Measurements from ENCODE around the gene ACAT2.
"Not testable (repeated sequence)": the region's sequence is repeated elsewhere in the genome, so short reads cannot be mapped to it uniquely, and the experiment has no call there.

ACAT2 gene

DNA sequence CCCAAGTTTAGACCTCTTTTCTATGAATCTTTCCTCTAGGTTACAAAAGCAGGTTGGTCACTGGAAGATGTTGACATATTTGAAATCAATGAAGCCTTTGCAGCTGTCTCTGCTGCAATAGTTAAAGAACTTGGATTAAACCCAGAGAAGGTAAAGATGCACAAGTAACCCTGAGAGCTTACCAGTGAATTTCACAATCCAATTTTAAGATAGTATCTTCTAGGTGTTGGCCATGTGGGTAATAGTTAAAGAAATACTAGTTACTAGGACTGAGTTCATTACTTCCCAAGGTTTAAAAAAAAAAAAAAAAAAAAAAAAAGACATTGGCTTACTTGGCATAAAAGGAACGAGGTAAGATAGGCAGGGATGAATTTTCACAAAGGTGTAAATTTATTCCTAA lies 16.3 kb downstream of the ACAT2 start:
- ATAC-seq (no peak), DNase-seq (ENCODE audit: low spot score in 2 of 2) (no peak)
- Mint-ChIP-seq H3K27ac (no peak overlapping the region), H3K4me3 (no peak overlapping the region), H3K4me1 (peaks cover 16% of the 10 kb centered on the region), H3K36me3 (peaks cover 90% of the 10 kb centered on the region), H3K9me3 (no peaks in the 10 kb centered on the region)

DNA sequence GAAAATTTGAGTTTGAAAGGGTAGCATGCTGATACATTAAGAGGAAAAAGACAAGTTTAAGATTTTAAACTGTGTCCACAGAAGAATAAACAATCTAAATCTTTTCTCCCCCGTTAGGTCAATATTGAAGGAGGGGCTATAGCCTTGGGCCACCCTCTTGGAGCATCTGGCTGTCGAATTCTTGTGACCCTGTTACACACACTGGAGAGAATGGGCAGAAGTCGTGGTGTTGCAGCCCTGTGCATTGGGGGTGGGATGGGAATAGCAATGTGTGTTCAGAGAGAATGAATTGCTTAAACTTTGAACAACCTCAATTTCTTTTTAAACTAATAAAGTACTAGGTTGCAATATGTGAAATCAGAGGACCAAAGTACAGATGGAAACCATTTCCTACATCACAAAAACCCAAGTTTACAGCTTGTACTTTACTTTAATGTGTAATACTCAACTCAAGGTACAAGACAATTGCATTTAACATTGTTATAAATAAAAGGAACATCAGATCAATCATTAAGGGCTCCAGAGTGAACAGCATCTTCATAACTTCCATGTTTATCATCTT lies 16.8 kb downstream of the ACAT2 start:
- Mint-ChIP-seq H3K4me3 (no peak overlapping the region), H3K9me3 (no peaks in the 10 kb centered on the region), H3K27ac (no peak overlapping the region), H3K4me1 (peaks cover 17% of the 10 kb centered on the region), H3K36me3 (peaks cover 94% of the 10 kb centered on the region)
- DNase-seq (ENCODE audit: low spot score in 2 of 2): no peak
- no peak for ATAC-seq

DNA sequence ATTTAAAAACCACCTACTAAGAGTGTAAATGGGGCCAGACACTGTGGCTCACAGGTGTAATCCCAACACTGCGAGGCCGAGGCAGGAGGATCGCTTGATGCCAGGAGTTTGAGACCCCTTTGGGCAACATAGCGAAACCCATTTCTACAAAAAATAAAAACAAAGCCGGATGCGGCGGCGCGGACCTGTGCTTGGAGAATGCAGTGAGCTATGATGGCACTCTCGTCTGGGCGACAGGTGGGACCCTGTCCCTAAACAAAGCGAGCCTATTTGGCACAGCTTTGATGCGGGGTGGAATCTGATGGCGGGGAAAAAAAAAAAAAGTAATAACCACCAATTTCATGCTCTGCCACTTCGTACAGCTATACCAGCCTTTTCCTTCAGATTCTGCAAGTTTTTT lies 26.4 kb downstream of the ACAT2 start:
- Mint-ChIP-seq H3K36me3 (peaks cover 98% of the 10 kb centered on the region), H3K4me1 (peaks cover 55% of the 10 kb centered on the region), H3K9me3 (no peaks in the 10 kb centered on the region), H3K4me3 (peak overlapping the region; percentile 95), H3K27ac (peak overlapping the region; percentile 95)
- DNase-seq (ENCODE audit: low spot score in 2 of 2) (peak in 1 of 2 donors; percentile 64), ATAC-seq (no peak)

DNA sequence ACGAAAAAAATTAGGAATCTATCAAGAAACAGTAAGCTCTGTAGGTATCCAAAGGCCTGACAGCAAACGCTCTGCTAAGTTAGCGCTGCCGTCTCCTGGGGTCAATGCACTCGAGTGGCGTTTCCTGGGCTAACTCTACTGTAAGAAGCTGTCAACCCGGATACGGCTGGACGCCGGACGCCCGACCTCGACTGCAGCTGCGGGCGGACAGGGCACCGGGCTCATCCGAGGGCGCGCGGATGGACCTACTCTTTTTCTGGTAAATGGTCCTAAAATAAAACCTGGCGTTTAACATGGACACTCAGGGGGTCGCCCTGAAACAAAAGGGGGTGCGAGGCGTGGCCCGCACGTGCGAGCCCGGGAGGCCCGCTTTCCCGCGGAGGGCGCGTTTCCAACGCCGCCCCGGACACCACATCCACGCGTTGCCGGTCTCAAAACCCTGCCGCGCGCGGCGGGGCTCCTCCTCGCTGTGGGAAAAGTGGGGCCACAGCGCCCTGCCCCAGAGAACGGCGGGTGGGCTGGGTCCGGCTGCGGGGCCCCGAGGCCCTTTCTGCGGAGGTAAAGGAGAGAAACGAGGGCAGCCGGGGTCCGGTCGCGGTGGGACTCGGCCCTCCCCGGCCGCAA lies 27.0 kb downstream of the ACAT2 start:
- Mint-ChIP-seq H3K4me3 (peak overlapping the region; percentile 95), H3K9me3 (no peaks in the 10 kb centered on the region), H3K36me3 (peaks cover 98% of the 10 kb centered on the region), H3K4me1 (peaks cover 55% of the 10 kb centered on the region), H3K27ac (peak overlapping the region; percentile 95)
- DNase-seq (ENCODE audit: low spot score in 2 of 2) (peak; percentile 10 to 60), ATAC-seq (no peak)

DNA sequence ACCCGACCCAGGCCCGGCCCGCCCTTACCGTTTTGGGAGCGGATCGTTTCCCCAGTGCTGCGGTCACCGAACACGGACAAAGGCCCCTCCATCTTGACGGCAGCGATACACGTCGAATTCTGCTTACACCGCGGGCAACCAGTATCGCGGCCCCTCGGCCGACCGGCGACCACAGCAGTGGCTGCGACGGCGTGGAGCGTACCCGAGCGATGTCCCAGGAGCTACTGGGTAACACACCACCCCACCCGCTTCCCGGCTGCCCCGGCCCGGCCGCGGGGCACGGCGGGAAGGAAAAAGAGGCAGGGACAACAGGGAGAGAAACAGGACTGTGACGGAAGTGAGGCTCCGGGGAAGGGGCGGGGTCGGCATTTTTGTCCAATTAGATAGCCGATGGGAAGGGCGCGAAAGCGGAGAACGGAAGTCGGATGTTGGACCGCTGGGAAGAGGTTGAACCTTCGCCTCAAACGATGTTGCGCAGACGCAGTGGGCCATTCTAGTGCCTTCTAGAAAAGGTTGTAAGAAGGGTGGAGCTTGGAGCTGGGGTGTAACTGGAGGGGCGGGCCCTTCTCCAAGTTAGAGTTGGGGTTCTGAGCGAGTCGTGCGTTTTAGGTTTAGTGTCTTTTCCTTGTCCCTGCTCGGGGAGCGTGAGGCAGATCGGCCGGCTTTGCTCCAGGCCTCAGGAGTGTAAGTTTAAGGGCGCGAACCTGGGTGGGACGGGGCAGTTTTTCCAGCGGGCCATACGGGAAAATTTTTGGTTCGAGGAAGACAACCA lies 27.7 kb downstream of the ACAT2 start, which contains the start of gene TCP1:
TSS of gene TCP1 (minus strand) at position 226 of the 772 bp plus-strand sequence. CDS start at position 92, 134 bp downstream.
- Mint-ChIP-seq H3K4me1 (peaks cover 54% of the 10 kb centered on the region), H3K9me3 (no peaks in the 10 kb centered on the region), H3K36me3 (peaks cover 98% of the 10 kb centered on the region), H3K4me3 (peak within 1 kb of the TSS; percentile 95), H3K27ac (peak within 1 kb of the TSS; percentile 95)
- peak; percentile 86 to 99 for DNase-seq (ENCODE audit: low spot score in 2 of 2)
- peak; percentile 89 for ATAC-seq

GRCh38 chr6:159790149-159790955 lies 28.5 kb downstream of the ACAT2 start, which contains the start of gene MRPL18:
TSS of gene MRPL18 (plus strand) at chr6:159790467. CDS start at chr6:159790588, 121 bp downstream.
- DNase-seq (ENCODE audit: low spot score in 2 of 2) (peak; percentile 58 to 87), ATAC-seq (peak; percentile 92)
- peaks cover 97% of the 10 kb centered on the region for H3K36me3 Mint-ChIP-seq
- H3K9me3 Mint-ChIP-seq: no peaks in the 10 kb centered on the region
- peaks cover 48% of the 10 kb centered on the region for H3K4me1 Mint-ChIP-seq
- peak within 1 kb of the TSS; percentile 95 for H3K4me3 Mint-ChIP-seq
- H3K27ac Mint-ChIP-seq: peak within 1 kb of the TSS; percentile 95

DNA sequence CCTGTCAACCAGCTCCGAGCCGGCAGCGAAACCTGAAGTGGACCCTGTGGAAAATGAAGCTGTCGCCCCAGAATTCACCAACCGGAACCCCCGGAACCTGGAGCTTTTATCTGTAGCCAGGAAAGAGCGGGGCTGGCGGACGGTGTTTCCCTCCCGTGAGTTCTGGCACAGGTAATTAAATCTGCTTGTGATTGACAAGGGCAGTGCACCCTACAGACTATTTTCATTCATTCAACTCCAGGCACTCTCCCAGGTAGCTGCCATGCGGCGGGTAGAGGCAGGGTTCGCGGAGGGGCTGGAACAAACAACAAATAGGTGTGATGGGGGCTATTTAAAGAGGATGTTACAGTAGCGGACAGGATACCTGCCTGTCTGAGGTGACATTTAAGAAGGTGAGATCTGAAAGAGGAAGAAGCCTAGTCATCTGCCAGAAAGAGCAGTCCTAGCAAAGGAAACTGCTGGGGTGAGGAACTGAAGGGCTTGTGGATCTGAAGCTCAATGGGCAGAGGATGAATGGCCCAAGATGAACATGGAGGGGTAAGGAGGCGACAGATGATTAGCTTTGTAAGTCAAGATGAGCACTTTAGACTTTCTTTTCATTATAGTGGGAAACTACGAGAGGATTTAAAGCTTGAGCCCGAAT lies 29.2 kb downstream of the ACAT2 start:
- ATAC-seq (no peak), DNase-seq (ENCODE audit: low spot score in 2 of 2) (peak in 1 of 2 donors; percentile 63)
- Mint-ChIP-seq H3K4me1 (peaks cover 52% of the 10 kb centered on the region), H3K36me3 (peaks cover 97% of the 10 kb centered on the region), H3K4me3 (peak overlapping the region; percentile 95), H3K9me3 (no peaks in the 10 kb centered on the region), H3K27ac (peak overlapping the region; percentile 95)

DNA sequence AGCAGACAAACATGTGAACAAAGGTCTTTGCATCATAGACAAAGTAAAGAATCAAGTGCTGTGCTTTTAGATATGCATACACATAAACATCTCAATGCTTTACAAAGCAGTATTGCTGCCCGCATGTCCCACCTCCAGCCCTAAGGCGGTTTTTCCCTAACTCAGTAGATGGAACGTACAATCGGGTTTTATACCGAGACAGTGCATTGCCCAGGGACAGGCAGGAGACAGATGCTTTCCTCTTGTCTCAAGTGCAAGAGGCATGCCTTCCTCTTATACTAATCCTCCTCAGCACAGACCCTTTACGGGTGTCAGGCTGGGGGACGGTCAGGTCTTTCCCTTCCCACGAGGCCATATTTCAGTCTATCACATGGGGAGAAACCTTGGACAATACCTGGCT lies 33.1 kb downstream of the ACAT2 start:
- Mint-ChIP-seq H3K4me1 (peaks cover 34% of the 10 kb centered on the region), H3K36me3 (peaks cover 98% of the 10 kb centered on the region)
- not testable (repeated sequence) for H3K27ac Mint-ChIP-seq; ATAC-seq; H3K9me3 Mint-ChIP-seq; DNase-seq (ENCODE audit: low spot score in 2 of 2); H3K4me3 Mint-ChIP-seq

DNA sequence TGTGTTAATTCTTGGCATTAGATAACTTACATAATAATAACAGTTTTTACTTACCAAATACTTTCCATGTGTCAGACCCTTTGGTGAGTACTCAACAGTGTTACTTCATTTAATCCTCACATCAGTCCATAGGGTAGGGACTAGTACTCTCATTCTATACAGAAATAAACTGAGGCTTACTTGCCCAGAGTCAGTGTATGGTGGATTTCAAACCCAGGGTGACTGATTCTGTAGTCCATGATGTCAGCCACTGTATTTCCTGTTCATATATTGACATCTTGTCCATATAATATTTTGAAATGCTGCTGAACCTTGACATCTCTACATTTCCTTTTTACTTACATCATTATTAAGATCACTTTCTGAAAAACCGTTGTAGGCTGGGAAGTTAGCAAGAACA lies 35.7 kb downstream of the ACAT2 start:
- peaks cover 72% of the 10 kb centered on the region for H3K36me3 Mint-ChIP-seq
- peak; percentile 47 for ATAC-seq
- peak overlapping the region; percentile 37 for H3K27ac Mint-ChIP-seq

DNA sequence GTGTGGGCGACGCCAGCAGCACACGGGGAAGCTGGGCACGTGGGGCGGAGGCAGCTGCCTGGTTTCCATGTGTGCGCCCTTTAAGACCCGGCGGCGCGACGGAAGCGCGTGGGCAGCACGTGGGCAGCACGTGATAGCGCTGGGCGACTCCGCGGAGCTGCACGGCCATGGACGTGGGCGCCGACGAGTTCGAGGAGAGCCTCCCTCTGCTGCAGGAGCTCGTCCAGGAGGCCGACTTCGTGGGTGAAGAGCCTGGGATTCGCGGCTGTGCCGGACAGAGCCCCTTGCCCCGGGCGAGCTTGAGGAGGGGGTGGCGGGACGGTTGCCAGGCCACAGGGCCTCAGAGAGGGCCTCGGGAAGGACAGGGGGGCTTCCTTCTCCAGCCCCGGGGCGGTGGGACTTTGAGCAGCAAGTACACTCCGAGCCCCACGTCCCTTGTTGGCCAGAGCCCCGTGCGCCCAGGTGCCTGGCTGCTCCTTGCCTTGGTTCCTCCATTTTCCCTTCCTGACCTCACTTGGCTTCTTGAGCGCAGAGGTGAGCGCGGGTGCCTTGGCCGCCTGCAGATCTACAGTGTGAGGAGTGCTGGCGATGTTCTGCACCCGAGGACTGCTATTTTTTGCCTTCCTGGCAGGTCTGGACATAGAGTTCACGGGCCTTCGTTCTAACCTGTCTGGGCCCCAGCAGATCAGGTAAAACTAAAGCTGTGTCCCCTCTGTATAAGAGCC lies 38.5 kb downstream of the ACAT2 start, which contains the start of gene PNLDC1:
TSS of gene PNLDC1 (plus strand) at position 136 of the 725 bp plus-strand sequence. CDS start at position 168, 32 bp downstream.
- no peaks in the 10 kb centered on the region for H3K9me3 Mint-ChIP-seq

More for the DNA sequence above, 35.7 kb downstream of the ACAT2 start:
- H3K4me3 Mint-ChIP-seq: no peak overlapping the region
- no peak for DNase-seq (ENCODE audit: low spot score in 2 of 2)
- H3K4me1 Mint-ChIP-seq: peaks cover 13% of the 10 kb centered on the region
- no peaks in the 10 kb centered on the region for H3K9me3 Mint-ChIP-seq

GRCh38 chr6:159801935-159802334 lies 40.1 kb downstream of the ACAT2 start:
- no peak overlapping the region for H3K4me3 Mint-ChIP-seq
- ATAC-seq (no peak), DNase-seq (ENCODE audit: low spot score in 2 of 2) (no peak)
- no peaks in the 10 kb centered on the region for H3K9me3 Mint-ChIP-seq
- H3K36me3 Mint-ChIP-seq: peaks cover 29% of the 10 kb centered on the region
- H3K27ac Mint-ChIP-seq: no peak overlapping the region
- H3K4me1 Mint-ChIP-seq: no peaks in the 10 kb centered on the region

More for the DNA sequence above, 38.5 kb downstream of the ACAT2 start, which contains the start of gene PNLDC1:
- Mint-ChIP-seq H3K36me3 (peaks cover 46% of the 10 kb centered on the region), H3K4me3 (no peak within 1 kb of the TSS), H3K4me1 (peaks cover 5% of the 10 kb centered on the region), H3K27ac (no peak within 1 kb of the TSS)
- no peak for DNase-seq (ENCODE audit: low spot score in 2 of 2)
- no peak for ATAC-seq

- Mint-ChIP-seq H3K9me3 (no peaks in the 10 kb centered on the region), H3K27ac (no peak overlapping the region), H3K36me3 (peaks cover 4% of the 10 kb centered on the region), H3K4me1 (no peaks in the 10 kb centered on the region), H3K4me3 (no peak overlapping the region)
- no peak for DNase-seq (ENCODE audit: low spot score in 2 of 2)
- ATAC-seq: no peak
These were observed 42.7 kb downstream of the ACAT2 start for GRCh38 chr6:159804504-159804903.

DNA sequence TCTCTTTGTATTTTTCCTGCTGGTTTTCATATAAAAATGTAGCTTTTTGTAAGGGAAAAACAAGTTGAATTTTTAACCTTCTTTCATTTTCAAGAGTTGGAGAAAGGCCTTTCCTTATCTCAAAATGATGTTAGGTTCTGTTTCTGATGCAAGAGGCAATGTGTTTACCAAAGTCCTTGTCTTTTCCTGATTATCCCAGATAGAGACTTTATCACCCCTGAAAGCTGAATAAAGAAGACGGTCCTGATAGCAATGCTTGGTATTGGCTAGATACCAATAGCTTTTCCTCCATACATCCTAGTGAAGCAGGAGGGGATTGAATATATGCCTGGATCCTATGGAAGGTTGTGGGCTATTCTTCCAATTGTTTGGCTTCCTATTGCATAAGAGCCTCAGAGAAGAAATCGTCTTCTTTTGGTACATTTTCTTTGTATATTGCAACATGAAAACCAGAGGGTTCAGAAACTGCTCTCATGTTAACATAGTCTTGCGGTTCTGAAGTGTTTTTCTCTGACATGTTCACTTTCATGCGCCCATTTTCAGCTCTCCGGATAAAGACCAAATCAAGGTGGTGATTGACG lies 43.7 kb downstream of the ACAT2 start:
- Mint-ChIP-seq H3K27ac (no peak overlapping the region), H3K9me3 (no peaks in the 10 kb centered on the region), H3K4me1 (no peaks in the 10 kb centered on the region), H3K4me3 (no peak overlapping the region), H3K36me3 (no peaks in the 10 kb centered on the region)
- ATAC-seq (no peak), DNase-seq (ENCODE audit: low spot score in 2 of 2) (no peak)
